Left ventricle myocardium inferior (tissue), 1 donor: ENCODE results near the gene MAP1LC3B2. TPM values are rescaled to one million over a fixed set of nuclear protein-coding genes. Genes with fewer than 3 reads are reported as not detected.

Source experiments
- DNase-seq: peaks from one replicate; pipeline ENCODE4 v3.0.0-alpha.2; 2020
- H3K27ac ChIP-seq: fragments of 200-600 bp; replicated peaks from 2 replicates; pipeline ENCODE4 v1.8.0; 2021
- H3K27me3 ChIP-seq: fragments of 200-600 bp; 2 replicates; pipeline ENCODE4 v1.8.0; 2021; ENCODE audit warnings: low read depth
- H3K36me3 ChIP-seq: fragments of 200-600 bp; 2 replicates; pipeline ENCODE4 v1.8.0; 2021
- H3K4me1 ChIP-seq: fragments of 200-600 bp; 2 replicates; pipeline ENCODE4 v1.8.0; 2021
- H3K4me3 ChIP-seq: fragments of 200-600 bp; 2 replicates; pipeline ENCODE4 v1.8.0; 2021; ENCODE audit warnings: mild to moderate bottlenecking, moderate library complexity
- H3K9me3 ChIP-seq: fragments of 200-600 bp; replicated peaks from 2 replicates; pipeline ENCODE4 v1.8.0; 2021
- intact Hi-C: fragments of 100-400 bp; cut with micrococcal nuclease; formaldehyde crosslinking; loops from one replicate; pipeline ENCODE4 v1.11.0; 2022
- total RNA-seq: library from RNA; stranded (reverse); fragmentation: NEBNext Ultra II Directional; extraction: Animal tissue kit (Norgen Biotek cat#: 25700); gene quantifications from one replicate; pipeline ENCODE4 v1.2.1, GENCODE V29; 2021
- TF ChIP-seq, protein P1 (sequence below): fragments of 200-600 bp; IDR thresholded peaks from 2 replicates; pipeline ENCODE4 v1.8.0; 2021; ENCODE audit warnings: antibody characterized with exemption, mild to moderate bottlenecking, borderline replicate concordance
- donor health status: DM: no; HTN: yes; CAD: no; lungs with severe emphysema.

The MAP1LC3B2 gene
- total RNA-seq, 1 donor from 2014 or later = 2.9 TPM

DNA sequence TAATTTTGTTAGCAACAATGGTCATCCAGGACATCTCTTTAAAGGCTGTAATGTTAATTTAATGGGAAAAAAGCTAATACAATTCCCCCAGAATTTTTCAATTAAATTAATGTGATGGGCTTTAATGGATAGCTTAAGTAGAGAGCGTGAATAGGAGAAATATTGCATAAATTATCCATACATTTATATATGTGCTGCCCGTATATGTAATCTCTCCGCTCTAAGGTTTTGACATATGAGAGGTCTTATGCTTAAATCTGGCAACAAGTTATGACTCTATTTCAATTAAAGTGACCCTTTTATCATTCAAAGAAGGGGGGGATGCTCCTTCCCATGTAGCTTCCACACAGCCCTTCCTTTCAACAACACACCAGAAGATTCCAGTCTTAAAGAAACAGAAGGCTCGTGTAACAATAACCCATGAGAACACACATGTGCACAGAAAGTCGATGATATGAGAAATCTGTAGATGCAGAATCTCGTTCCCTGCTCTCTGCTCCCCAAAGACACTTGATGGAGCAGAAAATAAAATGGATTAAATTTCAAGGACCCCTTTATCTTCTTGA, 24.0 kb downstream of the MAP1LC3B2 start:
- H3K27me3 ChIP-seq = peaks cover 36% of the 10 kb centered on the region
- peaks cover 18% of the 10 kb centered on the region for H3K9me3 ChIP-seq
- DNase-seq = no peak
- peaks cover 8% of the 10 kb centered on the region for H3K4me1 ChIP-seq
- no peak overlapping the region for H3K27ac ChIP-seq
- TF ChIP-seq, protein P1, sequence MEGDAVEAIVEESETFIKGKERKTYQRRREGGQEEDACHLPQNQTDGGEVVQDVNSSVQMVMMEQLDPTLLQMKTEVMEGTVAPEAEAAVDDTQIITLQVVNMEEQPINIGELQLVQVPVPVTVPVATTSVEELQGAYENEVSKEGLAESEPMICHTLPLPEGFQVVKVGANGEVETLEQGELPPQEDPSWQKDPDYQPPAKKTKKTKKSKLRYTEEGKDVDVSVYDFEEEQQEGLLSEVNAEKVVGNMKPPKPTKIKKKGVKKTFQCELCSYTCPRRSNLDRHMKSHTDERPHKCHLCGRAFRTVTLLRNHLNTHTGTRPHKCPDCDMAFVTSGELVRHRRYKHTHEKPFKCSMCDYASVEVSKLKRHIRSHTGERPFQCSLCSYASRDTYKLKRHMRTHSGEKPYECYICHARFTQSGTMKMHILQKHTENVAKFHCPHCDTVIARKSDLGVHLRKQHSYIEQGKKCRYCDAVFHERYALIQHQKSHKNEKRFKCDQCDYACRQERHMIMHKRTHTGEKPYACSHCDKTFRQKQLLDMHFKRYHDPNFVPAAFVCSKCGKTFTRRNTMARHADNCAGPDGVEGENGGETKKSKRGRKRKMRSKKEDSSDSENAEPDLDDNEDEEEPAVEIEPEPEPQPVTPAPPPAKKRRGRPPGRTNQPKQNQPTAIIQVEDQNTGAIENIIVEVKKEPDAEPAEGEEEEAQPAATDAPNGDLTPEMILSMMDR = no peak
- no peaks in the 10 kb centered on the region for H3K36me3 ChIP-seq
- H3K4me3 ChIP-seq = no peak overlapping the region
- intact Hi-C loops = loop anchor here (10.0 kb wide), 1 partner anchor 68 kb away; no protein-coding TSS in a partner anchor

DNA sequence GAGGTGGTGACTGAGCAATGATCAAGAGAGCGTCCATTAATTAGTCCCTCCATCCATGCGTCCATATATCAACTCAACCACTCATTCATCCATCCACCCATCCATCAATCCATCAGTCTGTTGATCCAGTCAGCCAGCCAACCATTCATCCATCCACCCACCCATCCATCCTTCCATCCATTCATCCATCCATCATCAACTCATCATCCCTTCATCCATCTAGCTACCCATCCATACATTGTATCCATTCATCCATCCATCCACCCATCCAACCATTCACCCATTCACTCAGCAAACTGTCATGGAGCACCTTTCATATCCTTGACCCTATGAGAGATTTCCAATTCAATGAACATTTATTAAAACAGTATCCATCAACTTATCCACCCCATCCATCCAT, 28.1 kb downstream of the MAP1LC3B2 start:
- peaks cover 18% of the 10 kb centered on the region for H3K9me3 ChIP-seq
- no peaks in the 10 kb centered on the region for H3K36me3 ChIP-seq
- TF ChIP-seq, protein P1 = no peak
- H3K4me1 ChIP-seq = peaks cover 9% of the 10 kb centered on the region
- no peak overlapping the region for H3K27ac ChIP-seq
- no peak overlapping the region for H3K4me3 ChIP-seq
- peaks cover 18% of the 10 kb centered on the region for H3K27me3 ChIP-seq
- no peak for DNase-seq
- intact Hi-C loops = loop anchor here (10.0 kb wide), 1 partner anchor 72 kb away; no protein-coding TSS in a partner anchor

DNA sequence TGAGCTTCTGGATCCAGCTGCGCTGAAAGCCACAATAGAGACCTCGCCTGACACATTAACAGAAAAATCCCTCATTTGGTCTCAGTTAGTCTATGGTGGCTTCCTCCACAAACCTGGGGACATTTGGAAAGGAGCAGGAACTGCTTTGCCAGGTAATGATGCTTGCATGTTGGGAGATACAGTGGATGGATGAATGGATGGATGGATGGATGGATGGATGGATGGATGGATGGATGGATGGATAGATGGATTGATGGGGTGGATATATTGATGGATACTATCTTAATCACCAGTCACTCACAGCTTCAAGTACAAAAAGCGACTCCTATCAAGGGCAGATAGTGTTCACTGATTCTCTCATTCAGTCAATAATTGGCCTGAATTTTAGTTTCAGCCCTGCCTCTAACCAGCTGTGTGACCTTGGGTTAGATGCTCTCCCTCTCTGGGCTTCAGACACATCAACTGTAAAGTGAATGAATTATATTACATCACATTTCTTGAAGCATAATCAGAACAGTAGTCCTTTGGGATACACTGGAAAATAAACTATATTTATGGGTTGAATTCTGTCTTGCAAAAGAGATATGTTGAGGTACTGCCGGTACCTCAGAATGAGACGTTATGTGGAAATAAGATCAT, 29.3 kb downstream of the MAP1LC3B2 start:
- Histone ChIP-seq H3K27me3 (peaks cover 18% of the 10 kb centered on the region), H3K4me1 (peaks cover 12% of the 10 kb centered on the region), H3K27ac (no peak overlapping the region), H3K36me3 (no peaks in the 10 kb centered on the region), H3K9me3 (peaks cover 18% of the 10 kb centered on the region), H3K4me3 (no peak overlapping the region)
- intact Hi-C loops = loop anchor here (10.0 kb wide), 1 partner anchor 74 kb away; no protein-coding TSS in a partner anchor
- TF ChIP-seq, protein P1 = no peak
- no peak for DNase-seq

DNA sequence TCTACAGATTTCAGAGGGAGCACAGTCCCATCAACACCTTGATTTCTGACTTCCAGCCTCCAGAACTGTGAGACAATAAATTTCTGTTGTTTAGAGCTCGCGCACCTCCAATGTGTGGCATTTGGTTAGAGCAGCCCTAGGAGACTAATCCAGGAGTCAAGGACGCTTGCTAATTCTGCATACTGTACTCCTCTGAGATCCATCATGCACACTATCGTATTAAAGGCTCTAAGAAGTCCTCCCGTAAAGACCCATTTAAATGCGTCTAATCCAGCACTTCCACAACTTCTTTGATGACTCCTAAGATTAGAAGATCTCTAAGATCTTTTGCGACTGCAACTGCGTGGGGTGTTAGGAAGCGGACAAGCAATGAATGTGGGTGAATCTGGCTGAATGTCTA, 30.4 kb downstream of the MAP1LC3B2 start:
- intact Hi-C loops = loop anchor here (10.0 kb wide), 1 partner anchor 75 kb away; no protein-coding TSS in a partner anchor
- TF ChIP-seq, protein P1 = no peak

DNA sequence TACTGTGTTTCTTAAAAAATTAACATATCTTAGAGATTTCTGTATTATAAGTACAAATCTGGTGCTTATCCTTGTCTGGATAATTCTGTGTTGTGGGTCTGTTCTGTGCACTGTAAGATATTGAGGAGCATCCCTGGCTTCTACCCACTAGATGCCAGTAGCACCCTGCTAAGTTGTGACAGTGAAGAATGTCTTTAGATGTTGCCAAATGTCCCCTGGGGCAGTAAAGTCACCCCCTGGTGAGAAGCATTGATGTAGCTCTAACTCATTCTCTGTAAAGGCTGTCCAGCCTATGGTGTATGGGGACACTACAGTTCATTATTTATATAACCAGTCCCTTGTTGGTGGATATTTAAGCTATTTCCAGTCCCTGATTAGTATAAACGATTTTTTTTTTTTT, 31.4 kb downstream of the MAP1LC3B2 start:
- intact Hi-C loops = loop anchor here (5.0 to 10.0 kb wide), 2 partner anchors 316 to 598 kb away; partner anchors contain the start of gene MED13L
- H3K4me1 ChIP-seq = peaks cover 19% of the 10 kb centered on the region
- TF ChIP-seq, protein P1 = no peak
- no peak for DNase-seq
- H3K27ac ChIP-seq = no peak overlapping the region
- no peaks in the 10 kb centered on the region for H3K9me3 ChIP-seq
- H3K27me3 ChIP-seq = peaks cover 18% of the 10 kb centered on the region
- no peaks in the 10 kb centered on the region for H3K36me3 ChIP-seq
- H3K4me3 ChIP-seq = no peak overlapping the region

More for the DNA sequence above, 30.4 kb downstream of the MAP1LC3B2 start:
- peaks cover 9% of the 10 kb centered on the region for H3K9me3 ChIP-seq
- peaks cover 18% of the 10 kb centered on the region for H3K27me3 ChIP-seq
- H3K4me1 ChIP-seq = peaks cover 16% of the 10 kb centered on the region
- no peak overlapping the region for H3K27ac ChIP-seq
- H3K4me3 ChIP-seq = no peak overlapping the region
- no peaks in the 10 kb centered on the region for H3K36me3 ChIP-seq
- DNase-seq = no peak
